ENCODE data around the gene FRS3. TPM values are rescaled to one million over a fixed set of nuclear protein-coding genes. Genes with fewer than 3 reads are reported as not detected.

FRS3 gene
- total and polyA plus RNA-seq, 2 of the 8 experiments (the other 6 are each of a cell fraction or from before 2014, with no cell fraction given) = 3.4 to 4.4 TPM

GRCh38 chr6:41755895-41756294 lies 23.8 kb downstream of the FRS3 start:
- Histone ChIP-seq H3K23me2 (ENCODE audit: low read depth, low read length) (no peaks in the 10 kb centered on the region), H3K79me1 (ENCODE audit: low read depth, low read length) (no peaks in the 10 kb centered on the region), H3K36me3 (ENCODE audit: control insufficient read depth in 2 of 4, insufficient read depth in 4 of 4, low read length in 3 of 4) (no peaks in the 10 kb centered on the region), H3K9ac (replicated peaks in 1 of 4; ENCODE audit: extremely low read depth in 1 of 4, low read depth in 3 of 4, low read length in 3 of 4) (no peak overlapping the region), H3K56ac (replicated peaks; ENCODE audit: insufficient read length, low read depth, low read length) (no peak overlapping the region), H2AK5ac (ENCODE audit: low read depth, low read length) (no peak overlapping the region), H2AFZ (ENCODE audit: low read length) (no peak overlapping the region), H2BK12ac (ENCODE audit: low read depth, low read length) (no peak overlapping the region), H2BK15ac (ENCODE audit: low read length) (no peak overlapping the region), H3K4me1 (replicated peaks in 1 of 4; ENCODE audit: control insufficient read depth in 3 of 4, insufficient read depth in 4 of 4, low read length in 3 of 4) (peaks cover 0 to 3% (median 0%) of the 10 kb centered on the region in 4 experiments; a peak in 2 of 7 replicates), H2BK5ac (ENCODE audit: low read depth, low read length) (no peak overlapping the region), H4K91ac (replicated peaks; ENCODE audit: insufficient read length, low read length) (no peak overlapping the region), H2BK120ac (replicated peaks; ENCODE audit: low read depth, low read length) (no peak overlapping the region), H3K4me3 (ENCODE audit: extremely low read depth in 1 of 4, insufficient read depth in 2 of 4, low read depth in 3 of 4, low read length in 4 of 4) (no peak overlapping the region), H3K14ac (ENCODE audit: insufficient read length) (no peak overlapping the region), H3K4me2 (ENCODE audit: insufficient read depth in 1 of 2, low read depth in 2 of 2, low read length in 2 of 2) (no peak overlapping the region), H4K5ac (ENCODE audit: insufficient read length, low read depth, low read length) (no peak overlapping the region), H3K79me2 (ENCODE audit: control insufficient read depth in 1 of 2, insufficient read depth in 2 of 2, low read length in 2 of 2) (no peaks in the 10 kb centered on the region), H2BK20ac (ENCODE audit: low read length) (no peak overlapping the region), H4K8ac (ENCODE audit: extremely low read depth, insufficient read depth, low read length) (no peak overlapping the region), H4K20me1 (replicated peaks in 1 of 2; ENCODE audit: control insufficient read depth in 1 of 2, insufficient read depth in 2 of 2, low read length in 2 of 2) (no peaks in the 10 kb centered on the region), H3K9me3 (ENCODE audit: insufficient read depth in 2 of 2, low read depth in 1 of 2, low read length in 1 of 2) (no peaks in the 10 kb centered on the region), H3K18ac (ENCODE audit: extremely low read depth, low read length) (no peak overlapping the region), H3K27ac (ENCODE audit: low read depth, low read length) (no peak overlapping the region), H3K4ac (replicated peaks; ENCODE audit: insufficient read length, low read depth, low read length) (no peak overlapping the region), H3K23ac (ENCODE audit: insufficient read length) (no peak overlapping the region), H3K27me3 (replicated peaks in 1 of 4; ENCODE audit: control insufficient read depth in 3 of 4, extremely low read depth in 1 of 4, insufficient read depth in 3 of 4, low read length in 3 of 4) (no peaks in the 10 kb centered on the region)
- TF ChIP-seq SP2 (IDR thresholded peaks at IDR 0.05; ENCODE audit: low read length) = no peak
- TF ChIP-seq TAF7 (optimal IDR thresholded peaks at IDR 0.05; ENCODE audit: borderline replicate concordance, low read depth, low read length) = no peak
- TF ChIP-seq TBP (IDR thresholded peaks at IDR 0.05; ENCODE audit: low read depth, low read length) = no peak
- no peak for TF ChIP-seq SP4 (IDR thresholded peaks at IDR 0.05; ENCODE audit: low read length)
- TF ChIP-seq SUZ12 (IDR thresholded peaks at IDR 0.05; ENCODE audit: low read length) = no peak
- no peak for TF ChIP-seq GABPA (IDR thresholded peaks at IDR 0.05; ENCODE audit: borderline replicate concordance, insufficient read depth, low read length)
- no peak for TF ChIP-seq BRCA1 (IDR thresholded peaks at IDR 0.05; ENCODE audit: low read depth, low read length)
- TF ChIP-seq NRF1 (IDR thresholded peaks at IDR 0.05; ENCODE audit: low read depth, low read length) = no peak
- no peak for TF ChIP-seq KDM1A (IDR thresholded peaks at IDR 0.05; ENCODE audit: borderline replicate concordance, low read length)
- no peak for TF ChIP-seq RAD21 (IDR thresholded peaks at IDR 0.05 in 1 of 2, conservative IDR thresholded peaks at IDR 0.05 in 1 of 2; ENCODE audit: low read depth in 2 of 2, low read length in 2 of 2)
- WGBS, 2 experiments (ENCODE audit: extremely low coverage in 1 of 2, insufficient coverage in 1 of 2, insufficient read length in 1 of 2, insufficient replicate concordance in 2 of 2, low coverage in 1 of 2, low lambda C conversion rate in 2 of 2, missing lambda C conversion rate in 1 of 2) = 82% methylated on average over 4 of the region's 4 CpGs; no CpG with 5 or more reads in 1 of the 2 experiments
- DNase-seq (ENCODE audit: low read depth in 1 of 2, low spot score in 2 of 2) (no peak), FAIRE-seq (no peak)
- CTCF ChIA-PET (ENCODE audit: partially characterized antibody) = interaction anchor here (1.0 to 2.0 kb wide), 5 partner anchors 8 to 49 kb away, joined by 3 to 6 read pairs (median 4); partner anchors contain the start of gene PGC
- POLR2A ChIA-PET (ENCODE audit: partially characterized antibody) = interaction anchor here (0.6 kb wide), 1 partner anchor 347 kb away, joined by 3 read pairs; no protein-coding TSS in a partner anchor
